CD4-positive, alpha-beta T cell treated with Interleukin-1 beta for 1 hour (primary cell): ENCODE data around the gene KPTN.
A peak's percentile ranks its signal among the peaks of the same experiment; 100 is the strongest.
"Not testable (repeated sequence)": the region's sequence is repeated elsewhere in the genome, so short reads cannot be mapped to it uniquely, and the experiment has no call there.

Experiments
- DNase-seq, 2 donors: peaks; one replicate each; pipeline ENCODE4 v3.0.0-alpha.2; 2020 to 2022

Gene KPTN

DNA sequence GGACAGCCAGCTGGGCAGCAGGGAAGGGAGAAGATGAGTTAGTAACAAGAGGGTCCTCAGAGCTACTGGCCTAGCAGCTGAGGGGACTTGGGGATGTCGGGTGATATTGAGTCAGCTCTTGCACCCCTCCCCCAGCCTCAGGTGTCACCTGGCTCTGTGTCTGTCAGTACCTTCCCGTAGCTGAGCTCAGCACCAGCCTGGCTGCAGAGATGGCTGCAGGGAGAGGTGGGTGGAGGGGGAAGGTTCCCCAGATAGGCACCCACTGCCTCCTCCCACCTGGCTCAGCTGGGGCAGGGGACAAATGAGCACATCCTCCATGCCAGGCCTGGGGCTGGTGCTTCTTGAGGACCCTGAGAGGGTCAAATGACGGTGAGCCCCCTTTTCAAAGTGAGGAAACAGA lies 6.8 kb upstream of the KPTN start:
- no peak for DNase-seq

DNA sequence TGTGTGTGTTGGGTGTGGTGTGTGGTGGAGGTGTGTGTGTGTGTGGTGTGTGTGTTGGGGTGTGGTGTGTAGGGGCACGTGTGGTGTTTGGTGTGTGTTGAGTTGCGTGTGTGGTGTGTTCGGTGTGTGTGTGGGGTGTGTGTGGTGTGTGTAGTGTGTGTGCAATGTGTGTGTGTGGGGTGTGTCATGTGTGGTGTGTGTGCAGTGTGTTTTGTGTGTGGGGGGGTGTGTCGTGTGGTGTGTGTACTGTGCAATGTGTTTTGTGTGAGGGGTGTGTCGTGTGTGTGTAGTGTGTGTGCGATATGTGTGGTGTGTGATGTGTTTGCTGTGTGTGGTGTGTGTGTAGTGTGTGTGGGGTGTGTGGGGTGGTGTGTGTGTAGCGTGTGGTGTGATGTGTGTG lies 6.0 kb upstream of the KPTN start:
- no peak for DNase-seq

DNA sequence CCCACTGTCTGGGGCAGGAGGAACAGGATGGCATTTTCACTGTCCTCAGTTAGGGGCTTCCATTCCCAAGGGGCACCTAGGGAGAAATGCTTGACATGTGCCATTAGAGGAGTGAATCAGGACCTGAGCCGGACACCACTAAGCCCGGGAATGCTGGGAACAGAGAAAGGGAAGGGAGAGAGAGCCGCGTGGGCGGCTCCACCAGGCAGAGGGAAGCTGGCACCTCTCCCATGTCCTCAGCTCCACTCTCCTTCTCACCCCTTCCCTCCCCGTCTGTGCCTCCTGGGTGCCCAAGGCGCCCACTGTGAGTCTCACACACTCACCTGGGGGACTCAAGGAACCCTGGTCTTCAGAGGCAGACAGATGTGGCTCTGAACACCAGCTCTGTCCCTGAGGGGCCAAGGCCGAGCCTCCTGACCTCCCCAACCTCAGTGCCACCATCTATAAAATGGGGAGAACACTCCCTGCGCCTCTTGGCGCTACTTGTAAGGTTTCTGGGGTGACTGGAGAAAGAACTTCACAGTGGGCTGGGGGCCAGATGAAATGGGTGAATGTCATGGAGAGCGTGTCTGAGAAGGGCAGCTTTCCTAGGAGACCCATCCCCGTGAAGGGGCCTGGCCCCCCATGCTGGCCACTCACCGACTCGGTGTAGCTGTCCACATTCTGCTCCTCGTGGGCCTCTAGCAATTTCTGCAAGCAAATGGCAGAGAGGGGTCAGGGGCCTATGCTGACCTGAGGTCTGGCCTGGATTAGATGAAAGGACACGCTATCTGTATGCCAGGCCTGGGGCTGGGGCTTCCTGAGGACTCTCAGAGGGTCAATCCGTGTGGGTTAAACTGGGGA lies 5.3 kb upstream of the KPTN start:
- DNase-seq, result no peak

DNA sequence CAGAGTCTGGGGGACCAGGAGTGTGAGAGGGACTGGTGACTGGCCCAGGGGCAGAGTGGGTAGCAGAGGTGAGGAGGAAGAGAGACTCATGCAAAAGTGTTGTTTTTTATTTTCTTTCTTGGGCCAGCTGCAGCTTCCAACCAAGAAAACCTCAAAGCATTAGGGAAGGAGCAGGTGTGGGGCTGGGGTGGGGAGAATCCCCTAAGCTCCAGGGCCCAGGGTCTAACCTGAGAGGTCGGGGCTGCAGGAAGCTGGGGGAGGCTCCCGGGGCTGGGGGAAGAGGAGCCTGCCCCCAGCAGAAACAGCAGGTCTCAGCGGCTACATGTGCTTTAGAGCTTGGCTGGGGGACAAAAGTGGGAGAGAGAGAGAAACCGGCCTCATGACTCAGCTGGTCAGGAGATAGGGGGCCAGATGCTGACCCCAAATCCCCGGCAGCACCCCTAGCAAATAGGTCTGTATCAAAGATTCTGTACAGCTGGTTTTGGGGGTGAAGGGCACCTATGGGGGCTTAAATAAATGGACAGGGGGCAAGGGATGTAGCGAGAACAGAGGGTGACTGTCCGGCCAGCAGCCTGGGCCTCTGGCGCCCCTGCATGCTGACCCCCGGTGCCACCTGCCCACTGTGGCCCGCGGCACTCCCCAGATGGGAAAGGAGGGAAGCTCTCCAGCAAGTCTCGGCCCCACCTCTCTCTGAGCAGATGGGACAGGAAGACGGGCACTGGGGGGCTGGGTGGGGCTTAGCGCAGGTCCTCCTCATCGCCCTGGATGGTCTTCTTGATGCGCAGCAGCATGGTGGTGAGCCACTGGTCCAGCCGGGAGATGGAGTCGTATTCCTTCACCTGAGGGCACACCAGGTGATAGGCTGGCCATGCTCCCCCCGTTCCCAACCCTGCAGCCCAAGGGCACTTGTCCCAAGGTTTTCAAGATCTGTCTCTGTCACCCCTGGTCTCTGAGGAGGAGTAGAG lies 3.8 kb upstream of the KPTN start:
- DNase-seq, result no peak

DNA sequence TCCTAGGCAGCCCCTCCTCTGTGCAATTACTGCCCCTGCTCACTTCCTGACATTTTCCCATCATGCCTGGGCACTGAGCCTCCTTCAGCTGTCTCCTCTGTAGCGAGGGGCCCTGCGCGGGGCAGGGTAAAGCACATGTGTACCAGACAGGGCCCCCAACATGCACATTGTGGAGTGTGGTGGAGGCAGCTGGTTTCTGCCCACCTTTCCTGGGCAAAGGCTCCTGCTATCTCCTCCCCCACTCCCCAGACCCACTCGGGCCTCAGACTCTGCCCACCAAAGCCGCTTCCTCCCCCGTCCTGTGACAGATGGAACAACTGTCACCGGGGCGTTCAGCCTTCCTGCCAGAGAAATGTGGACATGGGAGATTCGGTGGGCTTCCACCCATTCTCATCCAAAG lies 2.9 kb upstream of the KPTN start:
- no peak for DNase-seq

DNA sequence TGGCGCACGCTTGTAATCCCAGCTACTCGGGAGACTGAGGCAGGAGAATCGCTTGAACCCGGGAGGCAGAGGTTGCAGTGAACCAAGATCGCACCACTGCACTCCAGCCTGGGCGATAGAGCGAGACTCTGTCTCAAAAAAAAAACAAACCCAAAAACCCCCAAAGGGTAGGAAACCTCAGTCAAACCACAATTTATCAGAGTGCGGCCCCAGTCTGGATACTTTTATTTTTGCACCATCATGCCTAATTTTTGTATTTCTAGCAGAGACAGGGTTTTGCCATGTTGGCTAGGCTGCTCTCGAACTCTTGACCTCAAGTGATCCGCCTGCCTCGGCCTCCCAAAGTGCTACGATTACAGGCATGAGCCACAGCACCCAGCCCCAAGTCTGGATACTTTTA lies 2.2 kb upstream of the KPTN start:
- DNase-seq, result not testable (repeated sequence)

DNA sequence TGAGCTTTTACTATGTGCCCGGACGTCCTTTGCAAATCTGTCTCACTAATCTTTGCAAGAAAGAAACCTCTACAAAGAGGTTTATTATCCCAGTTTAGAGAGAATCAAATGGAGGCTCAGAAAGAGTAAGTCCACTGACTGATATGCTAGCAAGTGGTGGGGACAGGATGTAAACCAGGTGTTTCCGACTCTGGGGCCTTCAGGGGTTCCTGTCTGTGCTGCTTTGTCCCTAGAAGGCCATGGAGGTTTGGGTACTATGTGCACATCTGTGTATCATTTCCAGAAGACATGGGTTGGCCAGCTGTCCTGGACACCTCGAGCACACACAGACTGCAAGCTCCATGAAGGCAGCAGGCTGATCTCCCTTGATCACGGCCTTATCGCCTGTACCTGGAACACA lies 1.2 kb upstream of the KPTN start:
- no peak for DNase-seq

DNA sequence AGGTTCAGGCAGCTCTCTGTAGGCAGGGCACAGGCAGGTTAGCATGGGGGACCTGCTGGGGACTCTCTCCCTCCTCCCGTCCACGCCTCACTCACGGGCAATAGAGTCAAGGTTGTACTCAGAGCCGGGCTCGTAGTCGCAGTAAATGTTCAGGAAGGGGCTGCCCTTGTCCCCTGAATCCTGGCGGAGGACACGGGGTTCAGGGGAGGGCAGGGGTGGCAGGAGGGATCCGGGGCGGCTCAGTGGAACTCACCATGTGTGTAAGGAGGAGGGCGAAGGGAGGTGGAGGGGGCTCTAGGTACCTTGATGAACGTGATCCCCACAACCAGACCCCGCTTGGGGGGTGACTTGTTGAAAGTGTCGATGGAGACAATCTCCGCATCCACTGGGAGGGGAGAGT lies 819 bp downstream of the KPTN start:
- DNase-seq, result no peak

DNA sequence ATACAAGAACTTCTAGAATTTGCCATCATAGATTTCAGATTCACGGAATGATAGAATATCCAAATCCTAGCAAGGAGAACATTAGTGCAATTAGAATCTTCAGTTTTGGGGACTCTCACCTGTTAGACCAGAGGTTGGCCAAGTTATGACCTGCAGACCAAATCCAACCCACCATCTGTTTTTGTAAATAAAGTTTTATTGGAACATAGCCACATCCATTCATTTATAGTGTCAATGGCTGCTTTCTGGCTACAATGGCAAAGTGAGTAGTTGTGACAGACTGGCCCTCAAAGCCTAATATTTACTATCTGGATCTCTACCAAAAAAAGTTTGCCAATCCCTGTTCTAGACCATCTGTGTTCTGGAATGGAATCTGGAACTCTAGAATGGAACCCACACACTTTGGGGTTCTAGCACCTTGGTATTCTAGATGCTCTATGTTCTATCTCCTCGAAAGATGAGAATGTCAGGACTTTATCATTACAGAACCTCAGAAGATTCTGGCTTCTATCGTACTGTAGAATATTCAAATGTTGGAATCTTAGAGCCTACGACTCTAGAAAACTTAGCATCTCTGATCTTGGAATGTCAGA lies 2.5 kb downstream of the KPTN start:
- DNase-seq, result no peak

DNA sequence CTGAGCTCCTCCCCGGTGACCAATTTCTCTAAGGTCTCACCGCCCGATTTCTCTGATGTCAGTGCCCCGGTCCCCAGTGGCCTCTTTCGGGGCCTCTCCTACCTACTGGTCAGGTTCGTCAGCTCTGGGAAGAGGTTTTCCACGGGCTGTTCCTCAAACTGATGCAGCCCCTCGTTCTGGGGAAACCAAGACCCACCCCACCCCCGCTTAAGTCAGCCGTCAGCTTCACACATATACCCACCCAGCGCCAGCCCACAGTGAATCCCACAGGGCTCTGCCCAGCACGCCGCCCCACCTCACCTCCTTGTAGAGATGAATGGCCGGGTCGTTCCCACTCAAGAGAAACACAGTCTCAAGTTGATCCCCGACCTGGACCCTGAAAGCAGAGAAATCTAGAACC lies 3.4 kb downstream of the KPTN start:
- DNase-seq, result no peak

DNA sequence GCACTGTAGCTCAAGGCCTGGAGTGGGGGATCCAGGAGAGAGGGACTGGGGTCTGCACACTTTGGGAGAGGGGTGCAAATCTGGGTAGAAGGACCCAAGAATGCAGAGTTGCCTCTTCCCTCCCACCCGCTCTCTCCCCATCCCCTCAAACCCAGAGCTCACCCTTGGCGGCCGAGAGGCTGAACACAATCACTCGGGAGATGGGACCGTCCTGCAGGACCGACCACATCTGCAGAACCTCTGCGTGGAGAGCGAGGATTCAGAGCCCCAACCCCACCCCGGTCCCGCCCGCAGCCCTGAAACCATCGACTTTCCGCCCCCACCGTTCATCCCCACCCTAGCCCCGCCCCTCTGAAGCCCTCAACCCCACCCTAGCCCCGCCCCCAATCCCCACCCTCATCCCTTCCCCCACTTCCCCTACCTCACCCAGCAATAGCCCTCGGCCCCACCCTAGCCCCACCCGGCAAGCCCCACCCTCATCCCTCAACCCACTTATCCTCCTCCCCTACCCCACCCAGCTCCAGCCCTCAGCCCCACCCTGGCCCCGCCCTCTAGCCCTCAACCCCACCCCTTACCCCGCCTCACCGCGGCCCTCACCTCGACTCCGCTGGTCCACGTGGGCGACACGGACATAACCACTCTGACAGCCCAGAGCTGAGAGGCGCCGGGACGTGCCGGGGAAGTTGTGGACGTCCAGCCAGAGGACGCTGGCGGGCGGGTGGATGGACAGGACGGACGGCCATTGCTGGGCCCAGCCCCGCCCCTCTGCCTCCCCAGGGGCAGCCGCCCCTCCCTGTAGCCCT lies 4.1 kb downstream of the KPTN start:
- DNase-seq, result no peak

DNA sequence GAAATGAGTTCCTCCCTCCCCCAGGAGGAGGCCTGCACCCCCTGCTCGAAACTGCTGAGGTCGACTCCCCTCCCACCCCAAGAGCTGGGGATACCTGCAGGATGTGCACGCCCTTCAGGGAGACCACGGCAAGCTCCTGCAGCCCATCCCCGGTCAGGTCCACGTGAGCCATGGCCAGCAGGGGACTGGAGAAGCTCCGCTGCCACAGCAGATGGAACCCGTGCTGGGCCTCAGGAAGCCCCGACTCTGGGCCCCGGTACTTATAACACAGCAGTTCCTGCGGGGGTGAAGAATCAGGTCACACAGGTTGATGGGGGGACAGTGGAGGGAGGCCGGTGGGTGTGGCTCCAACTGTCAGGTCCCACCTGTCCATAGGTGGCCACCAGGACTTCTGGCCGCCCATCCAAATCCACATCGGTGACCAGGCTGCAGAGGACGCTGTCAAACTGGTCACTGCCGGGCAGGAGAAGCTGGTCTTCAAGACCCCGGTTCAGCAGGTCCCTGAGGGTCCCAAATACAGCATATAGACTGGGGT lies 7.5 kb downstream of the KPTN start:
- DNase-seq, result no peak

DNA sequence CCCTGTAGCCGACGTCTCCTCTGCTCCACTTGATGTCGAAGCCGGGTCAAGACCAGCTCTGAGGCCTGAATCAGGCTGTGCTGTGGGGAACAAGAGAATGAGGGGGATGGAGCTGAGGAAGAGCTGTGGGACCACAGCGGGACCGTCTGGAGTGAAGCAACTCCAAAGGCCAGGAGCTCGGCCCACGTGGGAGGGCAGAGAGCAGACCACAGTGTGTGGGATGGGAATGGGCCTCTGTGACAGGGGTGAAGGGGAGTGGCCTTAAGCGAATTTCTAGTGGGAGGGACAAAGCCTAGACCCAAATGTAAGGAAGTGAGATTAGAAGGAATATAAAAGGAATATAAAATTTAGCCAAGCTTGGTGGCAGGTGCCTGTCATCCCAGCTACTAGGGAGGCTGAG lies 8.6 kb downstream of the KPTN start:
- no peak for DNase-seq

DNA sequence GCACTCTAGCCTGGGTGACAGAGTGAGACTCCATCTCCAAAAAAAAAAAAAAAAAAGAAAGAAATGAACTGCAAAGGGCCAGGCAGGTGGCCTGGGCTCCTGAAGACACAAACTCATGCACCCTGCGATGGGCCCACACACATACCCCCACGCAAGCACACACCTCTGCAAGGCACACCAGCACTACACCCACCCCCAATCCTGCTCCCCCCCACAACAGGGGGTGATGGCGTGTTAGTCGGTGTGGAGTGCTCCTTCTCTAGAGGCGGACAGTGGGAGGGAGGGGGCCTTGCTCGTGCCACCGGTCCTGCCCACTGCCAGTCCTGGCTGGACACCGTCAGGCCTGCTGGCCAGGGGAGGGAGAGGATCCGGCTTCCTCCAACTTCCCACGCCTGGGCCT lies 10.7 kb downstream of the KPTN start:
- DNase-seq, result no peak

DNA sequence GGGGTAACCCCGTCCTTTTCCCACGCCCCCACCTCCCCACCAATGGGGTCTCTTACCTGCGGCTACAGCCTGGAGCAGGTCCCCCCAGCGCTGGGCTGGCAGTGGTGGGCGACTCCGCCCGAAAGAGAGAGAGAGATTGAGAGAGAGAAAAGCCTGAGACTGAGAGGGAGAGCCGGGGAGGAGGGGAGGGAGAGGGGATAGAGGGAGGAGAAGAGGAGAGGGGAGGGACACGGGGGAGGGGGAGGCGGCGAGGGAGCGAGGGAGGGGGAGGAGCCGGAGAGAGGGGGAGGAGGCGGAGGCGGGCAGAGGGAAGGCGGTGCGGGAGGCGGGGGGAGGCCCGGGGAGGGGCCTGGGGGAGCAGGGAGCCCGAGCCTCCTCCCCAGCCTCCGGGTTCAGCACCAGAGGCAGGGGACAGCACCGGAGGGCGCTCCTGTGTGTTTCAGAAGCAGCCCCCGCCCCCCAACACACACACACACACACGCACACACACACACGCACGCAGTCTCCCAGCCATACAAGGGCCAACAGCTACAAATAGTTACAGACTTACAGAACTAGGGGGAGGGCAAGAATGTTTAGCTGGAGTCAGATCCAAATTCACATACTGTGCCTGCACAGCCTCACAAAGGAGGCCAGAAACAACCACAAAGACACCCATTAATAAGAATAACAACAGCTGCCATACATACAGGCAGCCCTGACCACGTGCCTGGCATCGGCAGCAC lies 12.1 kb downstream of the KPTN start, which contains the start of gene SLC8A2:
Gene SLC8A2, minus strand, starts transcription at position 161 of the 725 bp plus-strand sequence. CDS start 5,490 bp downstream, outside the sequence.
- peak; percentile 63 to 65 for DNase-seq

DNA sequence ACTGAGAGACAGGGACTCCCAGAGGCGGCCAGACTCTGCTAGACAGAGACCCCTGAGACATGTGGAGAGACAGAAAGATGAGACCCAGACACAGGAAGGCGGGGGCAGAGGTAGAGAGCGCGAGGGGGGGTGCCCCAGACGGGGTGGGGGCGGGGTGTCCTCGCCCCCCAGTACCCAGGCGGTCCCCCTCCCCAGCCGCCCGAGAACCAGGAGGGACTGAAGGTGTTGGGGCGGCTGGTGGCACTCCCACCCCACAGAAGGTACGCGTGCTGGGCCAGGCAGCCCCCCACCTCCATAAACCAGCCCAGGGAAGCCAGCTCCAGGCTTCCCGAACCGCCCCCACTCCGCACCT lies 12.7 kb downstream of the KPTN start:
- no peak for DNase-seq

DNA sequence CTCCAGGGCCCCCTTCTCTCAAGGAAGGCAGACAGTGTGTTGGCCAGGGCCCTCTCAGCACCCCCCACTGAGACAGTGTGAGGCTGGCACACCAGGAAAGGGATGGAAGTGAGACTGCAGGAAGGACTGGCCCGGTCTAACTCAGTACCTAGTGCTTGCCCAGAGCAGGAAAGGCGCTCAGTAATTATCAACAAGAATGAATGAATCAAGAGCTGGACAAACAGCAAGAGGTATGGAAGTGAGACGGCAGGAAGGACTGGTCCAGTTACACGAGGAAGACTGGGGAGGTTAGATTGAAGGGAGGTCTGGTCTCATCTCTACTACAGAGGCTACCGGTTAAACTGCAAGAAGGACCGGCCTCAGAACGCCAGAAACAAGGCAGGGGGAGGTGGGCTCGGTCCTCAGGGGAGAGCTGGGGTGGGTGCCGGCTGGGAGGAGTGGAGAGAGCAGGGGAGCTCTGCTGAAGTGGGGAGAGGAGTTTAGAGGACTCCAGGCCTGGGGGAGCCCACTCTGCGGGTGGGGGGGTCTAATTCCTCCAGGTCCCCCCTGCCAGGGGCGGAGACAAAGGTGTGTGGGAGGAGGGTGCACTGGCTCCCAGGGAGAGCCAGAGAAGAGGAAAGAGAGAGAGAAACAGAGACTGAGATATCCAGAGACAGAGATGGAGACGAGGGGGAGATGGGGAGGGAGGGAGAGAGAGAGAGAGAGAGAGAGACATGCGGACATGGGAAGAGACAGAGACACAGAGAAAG lies 13.4 kb downstream of the KPTN start:
- no peak for DNase-seq

DNA sequence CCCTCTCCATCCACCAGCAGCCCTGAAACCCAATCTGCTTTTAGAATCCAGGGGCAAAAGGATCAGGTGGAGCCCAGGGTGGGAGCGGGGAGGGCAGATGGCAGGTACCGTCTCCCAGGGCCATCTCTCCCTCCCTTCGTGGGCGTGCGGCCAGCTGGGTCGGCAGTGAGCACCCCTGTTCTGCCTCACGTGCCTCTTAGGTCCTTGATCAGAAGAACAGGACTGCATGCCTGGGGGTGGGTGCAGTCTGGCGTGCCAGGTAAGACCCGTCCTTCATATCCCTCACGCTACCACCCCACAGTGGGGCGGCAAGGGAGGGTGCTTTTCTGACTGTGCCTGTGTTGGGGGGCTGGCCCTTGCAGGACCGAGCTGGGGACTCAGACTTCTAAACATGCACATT lies 14.3 kb downstream of the KPTN start:
- DNase-seq, result no peak

DNA sequence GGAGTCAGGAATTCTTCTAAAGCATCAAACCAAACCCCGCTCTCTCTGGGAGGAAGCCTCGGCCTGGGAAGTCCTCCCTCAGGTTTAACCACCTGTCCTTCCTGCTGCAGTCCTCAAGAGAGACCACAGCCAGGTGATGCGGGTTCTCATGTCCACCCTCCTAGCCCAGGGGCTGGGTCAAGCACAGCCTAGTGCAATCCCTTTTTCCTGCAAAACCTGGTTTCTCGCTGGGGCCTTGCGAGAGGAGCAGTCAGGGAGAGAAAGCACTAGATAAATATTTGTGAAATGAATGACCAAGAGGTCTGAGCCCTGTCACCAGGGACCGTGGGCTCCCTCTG lies 14.7 kb downstream of the KPTN start:
- no peak for DNase-seq

DNA sequence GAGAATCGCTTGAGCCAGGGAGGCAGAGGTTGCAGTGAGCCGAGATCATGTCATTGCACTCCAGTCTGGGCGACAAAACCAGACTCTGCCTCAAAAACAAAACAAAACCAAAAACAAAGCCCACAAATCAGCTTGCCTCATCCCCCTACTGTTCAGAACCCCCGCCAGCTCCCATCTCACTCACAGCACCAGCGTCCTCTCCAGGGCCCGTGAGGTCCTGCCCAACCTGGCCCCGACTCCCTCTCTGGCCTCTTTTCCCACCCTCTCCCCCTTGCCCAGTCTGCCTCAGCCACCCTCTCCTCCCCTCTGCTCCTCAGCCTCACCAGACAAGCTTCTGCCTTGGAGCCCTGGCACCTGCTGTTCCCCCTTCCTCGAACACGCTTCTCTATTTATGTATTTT lies 16.1 kb downstream of the KPTN start:
- DNase-seq, result no peak

DNA sequence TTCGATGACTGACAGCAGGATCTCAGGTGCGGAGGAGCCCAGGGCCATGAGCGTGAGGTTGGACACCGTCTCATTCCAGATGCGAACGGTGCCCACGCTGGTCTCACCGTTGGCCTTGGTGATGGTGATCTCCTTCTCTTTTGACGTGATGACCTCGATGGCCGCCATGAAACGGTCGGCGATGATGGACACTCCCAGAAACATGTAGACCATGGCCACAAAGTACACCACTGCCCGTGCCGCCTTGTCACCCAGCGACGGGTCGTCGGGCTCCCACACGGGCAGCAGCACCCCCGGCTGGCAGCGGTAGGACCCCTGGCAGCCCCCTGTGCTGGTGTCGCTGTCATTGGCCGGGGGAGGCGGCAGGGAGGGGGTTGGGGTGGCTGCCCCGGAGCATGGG lies 18.1 kb downstream of the KPTN start:
- DNase-seq, result no peak
